ENCODE measurements around the gene OPA1. TPM values are rescaled to one million over a fixed set of nuclear protein-coding genes. Genes with fewer than 3 reads are reported as not detected.

Gene OPA1
- total and polyA plus RNA-seq, 2 of the 13 experiments (the other 11 are each of a cell fraction or from before 2014, with no cell fraction given) = 26.7 to 78.5 TPM

- TF ChIP-seq CBX2 (IDR thresholded peaks at IDR 0.05; ENCODE audit: low read depth, low read length) (no peak), CBX2 (CRISPR knock-in tag; IDR thresholded peaks at IDR 0.05; ENCODE audit: low read depth) (no peak), E2F5 (CRISPR knock-in tag; conservative IDR thresholded peaks at IDR 0.05) (no peak)
These were observed 81.7 kb downstream of the OPA1 start (continued) for GRCh38 chr3:193674714-193675113.

- Histone ChIP-seq H3K27ac (ENCODE audit: extremely low read length, insufficient read depth, low read length) (no peak overlapping the region), H3K9ac (ENCODE audit: insufficient read depth, low read depth, low read length) (no peak overlapping the region), H3K27me3 (ENCODE audit: control insufficient read depth in 1 of 2, insufficient read depth in 2 of 2, low read length in 2 of 2) (no peaks in the 10 kb centered on the region), H3K36me3 (replicated peaks in 1 of 2; ENCODE audit: control insufficient read depth in 1 of 2, insufficient read depth in 2 of 2, low read length in 2 of 2) (0 out of 5 replicates have a peak, but pooled peaks cover 0 to 10% of the 10 kb centered on the region in 2 experiments), H3K4me1 (ENCODE audit: insufficient read depth, low read length) (no peaks in the 10 kb centered on the region), H3K79me2 (ENCODE audit: insufficient read depth, low read length) (no peaks in the 10 kb centered on the region), H3K4me3 (replicated peaks in 1 of 3; ENCODE audit: insufficient read depth in 1 of 3, low read depth in 2 of 3, low read length in 3 of 3) (no peak overlapping the region), H4K20me1 (ENCODE audit: insufficient read depth, low read length) (no peaks in the 10 kb centered on the region), H2AFZ (ENCODE audit: low read length) (no peak overlapping the region), H3K9me3 (ENCODE audit: low read length) (no peaks in the 10 kb centered on the region), H3K4me2 (ENCODE audit: low read depth, low read length) (no peak overlapping the region)
- no peak for DNase-seq (ENCODE audit: low spot score)
- no TSS peak for BruUV-seq (replicated peaks)
- POLR2A ChIA-PET = no interaction called here
- intact Hi-C loops (cut with micrococcal nuclease; ENCODE audit: unreplicated experiment) = no loop called here
- in situ Hi-C loops (cut with HindIII; ENCODE audit: extremely low pct_ligation_motif_present, low pct_unique_long_range_greater_than_20kb) = no loop called here
- no peak for ATAC-seq
- no peak for FAIRE-seq
- WGBS (ENCODE audit: low lambda C conversion rate) = 96% methylated on average over 5 of the region's 5 CpGs
- CTCF ChIA-PET (ENCODE audit: low intra/inter-chr PET ratio, low total read pairs) = no interaction called here
- no peak for TF ChIP-seq ZFYVE20 (CRISPR knock-in tag; IDR thresholded peaks at IDR 0.05; ENCODE audit: borderline replicate concordance, low read depth)
- TF ChIP-seq ZFP41 (CRISPR knock-in tag; IDR thresholded peaks at IDR 0.05; ENCODE audit: borderline replicate concordance) = no peak
- TF ChIP-seq ZNF770 (CRISPR knock-in tag; IDR thresholded peaks at IDR 0.05) = no peak
- TF ChIP-seq SMAD3 (CRISPR knock-in tag; IDR thresholded peaks at IDR 0.05) = no peak
- no peak for TF ChIP-seq ZMAT5 (CRISPR knock-in tag; IDR thresholded peaks at IDR 0.05; ENCODE audit: borderline replicate concordance, low read depth)
These were observed 84.7 kb downstream of the OPA1 start for GRCh38 chr3:193677734-193678133.
